IPS-18a (cell line): ENCODE results near the gene SH3RF1.

Experiments used
- H3K27ac ChIP-seq: one replicate; pipeline ENCODE4 v1.5.1; 2013; ENCODE audit warnings: low read length
- H3K27me3 ChIP-seq: one replicate; pipeline ENCODE4 v1.6.1; 2013; ENCODE audit warnings: mild to moderate bottlenecking, low read length; ENCODE audit not compliant: control insufficient read depth, insufficient read depth
- H3K36me3 ChIP-seq: one replicate; pipeline ENCODE4 v1.6.1; 2013; ENCODE audit warnings: low read depth, low read length; ENCODE audit not compliant: control insufficient read depth
- H3K4me1 ChIP-seq: one replicate; pipeline ENCODE4 v1.6.1; 2013; ENCODE audit warnings: low read depth, low read length; ENCODE audit not compliant: control insufficient read depth
- H3K4me3 ChIP-seq: one replicate; pipeline ENCODE4 v1.5.1; 2013; ENCODE audit warnings: low read length
- H3K9ac ChIP-seq: one replicate; pipeline ENCODE4 v1.6.1; 2013; ENCODE audit warnings: mild to moderate bottlenecking, low read length, moderate library complexity
- H3K9me3 ChIP-seq: one replicate; pipeline ENCODE4 v1.6.1; 2013; ENCODE audit warnings: low read depth, low read length; ENCODE audit not compliant: control insufficient read depth

SH3RF1 gene

DNA sequence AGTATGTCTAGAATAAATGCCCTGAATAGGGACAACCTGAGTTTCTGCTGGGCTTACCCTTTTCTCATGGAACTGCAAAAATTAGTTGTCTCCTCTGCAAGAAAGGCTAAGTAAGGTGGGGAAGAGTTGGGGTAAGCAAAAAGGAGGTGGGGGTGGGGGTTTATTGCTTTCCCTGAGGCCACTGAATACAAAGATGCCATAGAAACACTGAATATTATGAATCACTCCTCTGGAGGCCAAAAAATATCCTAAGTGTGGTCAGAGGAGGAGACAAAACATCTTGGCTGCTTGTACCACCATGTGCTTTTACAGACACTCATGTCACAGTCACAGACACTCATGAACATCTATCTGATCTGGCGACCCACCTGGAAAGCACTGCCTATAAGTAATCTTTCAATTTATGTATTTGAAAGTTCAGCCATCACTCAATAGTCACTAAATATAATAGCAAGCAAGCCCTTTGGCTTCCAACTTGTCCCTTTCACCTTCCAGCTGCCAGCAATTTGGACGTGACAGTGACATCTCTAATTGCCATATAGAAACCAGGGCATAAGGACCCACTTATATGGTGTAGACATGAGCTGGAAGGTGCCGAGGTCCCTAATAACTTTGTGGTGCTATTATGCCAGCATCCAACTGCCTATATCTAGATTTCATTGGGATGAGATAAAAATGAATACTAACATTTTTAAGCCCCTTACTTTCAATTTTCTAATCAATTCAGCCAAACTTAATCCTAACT is 138.0 kb downstream of the SH3RF1 start:
- no peak overlapping the region for H3K4me3 ChIP-seq
- H3K27me3 ChIP-seq = no peaks in the 10 kb centered on the region
- H3K4me1 ChIP-seq = no peaks in the 10 kb centered on the region
- H3K9me3 ChIP-seq = no peaks in the 10 kb centered on the region
- peaks cover 19% of the 10 kb centered on the region for H3K36me3 ChIP-seq
- H3K27ac ChIP-seq = no peak overlapping the region
- no peak overlapping the region for H3K9ac ChIP-seq

GRCh38 chr4:169131556-169132208 is 139.1 kb downstream of the SH3RF1 start:
- peaks cover 19% of the 10 kb centered on the region for H3K36me3 ChIP-seq
- H3K4me1 ChIP-seq = no peaks in the 10 kb centered on the region
- no peak overlapping the region for H3K4me3 ChIP-seq
- no peak overlapping the region for H3K27ac ChIP-seq
- H3K27me3 ChIP-seq = no peaks in the 10 kb centered on the region
- no peak overlapping the region for H3K9ac ChIP-seq
- H3K9me3 ChIP-seq = no peaks in the 10 kb centered on the region

DNA sequence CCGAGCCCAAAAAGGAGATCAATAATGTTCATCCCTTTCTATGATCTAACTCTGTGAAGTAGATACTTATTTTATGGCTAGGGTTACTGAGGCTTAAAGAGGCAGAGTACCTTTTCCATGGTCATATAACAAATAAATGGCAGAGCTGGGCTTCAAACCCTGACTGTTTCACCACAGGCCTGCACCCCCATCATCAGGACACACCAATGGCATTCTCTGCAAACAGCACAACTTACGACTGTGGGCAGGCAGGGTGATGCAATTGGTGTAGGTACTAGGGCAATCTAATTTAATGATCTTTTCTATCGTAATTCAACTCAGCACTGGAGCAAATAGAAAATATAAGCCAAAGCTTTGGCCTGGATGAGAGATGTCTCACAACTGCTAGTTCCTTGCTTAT is 141.9 kb downstream of the SH3RF1 start:
- Histone ChIP-seq H3K27ac (no peak overlapping the region), H3K9me3 (no peaks in the 10 kb centered on the region), H3K4me3 (no peak overlapping the region), H3K4me1 (no peaks in the 10 kb centered on the region), H3K9ac (no peak overlapping the region), H3K36me3 (peaks cover 10% of the 10 kb centered on the region), H3K27me3 (no peaks in the 10 kb centered on the region)

DNA sequence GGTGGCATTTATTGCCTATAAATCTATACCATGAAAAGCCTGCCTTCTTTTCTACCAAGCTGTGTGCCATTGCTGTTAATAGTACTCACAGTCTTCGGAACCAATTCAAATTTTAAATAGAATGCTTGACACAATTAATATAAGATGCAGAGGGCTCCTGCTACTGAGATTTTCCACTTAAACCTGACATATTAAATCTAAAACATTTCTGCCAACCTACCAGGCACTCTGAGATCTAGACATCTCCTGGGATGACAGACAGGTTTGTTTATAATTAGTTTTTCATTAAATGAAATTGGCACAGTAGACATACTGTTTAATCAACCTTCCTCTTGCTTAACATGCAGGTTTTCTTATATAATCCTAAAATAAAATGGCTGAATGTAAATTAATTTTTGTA is 143.4 kb downstream of the SH3RF1 start:
- H3K4me3 ChIP-seq = no peak overlapping the region
- H3K27ac ChIP-seq = no peak overlapping the region
- H3K4me1 ChIP-seq = no peaks in the 10 kb centered on the region
- peaks cover 10% of the 10 kb centered on the region for H3K36me3 ChIP-seq
- no peaks in the 10 kb centered on the region for H3K9me3 ChIP-seq
- H3K27me3 ChIP-seq = no peaks in the 10 kb centered on the region
- H3K9ac ChIP-seq = no peak overlapping the region

DNA sequence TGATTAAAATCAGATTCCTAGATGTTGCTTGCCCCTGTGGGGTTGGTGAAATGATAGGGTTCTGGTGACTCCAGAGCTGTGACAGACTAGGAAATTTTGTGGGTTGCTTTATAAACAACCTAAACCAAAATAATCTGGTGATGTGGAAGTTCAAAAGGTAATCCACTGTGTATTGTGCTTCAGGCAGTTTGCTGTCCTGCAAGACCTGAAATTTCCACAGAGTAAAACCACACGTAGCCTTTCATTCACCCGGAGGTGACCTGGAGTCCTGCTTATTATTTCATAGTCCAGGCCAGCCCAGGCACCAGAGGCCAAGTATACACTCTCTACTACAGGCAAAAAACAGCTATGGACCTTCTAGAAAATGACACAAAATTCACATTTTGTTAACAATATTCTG is 146.1 kb downstream of the SH3RF1 start:
- Histone ChIP-seq H3K27ac (no peak overlapping the region), H3K9ac (no peak overlapping the region), H3K36me3 (peaks cover 8% of the 10 kb centered on the region), H3K27me3 (no peaks in the 10 kb centered on the region), H3K4me1 (peaks cover 4% of the 10 kb centered on the region), H3K9me3 (no peaks in the 10 kb centered on the region), H3K4me3 (no peak overlapping the region)

DNA sequence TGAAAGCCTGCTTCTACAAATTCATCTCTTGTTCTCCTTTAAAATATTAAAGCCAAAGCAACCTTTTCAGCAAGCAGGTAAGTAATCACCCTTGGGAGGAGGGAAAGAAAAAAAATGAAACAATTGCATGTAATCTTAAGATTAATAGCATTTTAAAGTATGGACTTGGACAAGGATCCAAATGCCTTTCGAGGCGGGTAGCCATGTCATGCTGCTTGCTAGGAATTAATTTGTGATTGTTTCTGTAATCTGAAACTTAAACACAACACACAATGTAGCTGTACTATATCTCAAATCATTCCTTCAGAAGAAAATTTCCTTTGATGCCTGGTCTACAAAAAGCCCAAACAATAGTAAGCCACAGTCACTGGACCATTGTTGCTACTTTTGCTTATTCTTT is 148.3 kb downstream of the SH3RF1 start:
- Histone ChIP-seq H3K27me3 (no peaks in the 10 kb centered on the region), H3K4me3 (no peak overlapping the region), H3K36me3 (peaks cover 6% of the 10 kb centered on the region), H3K9ac (no peak overlapping the region), H3K9me3 (no peaks in the 10 kb centered on the region), H3K27ac (no peak overlapping the region), H3K4me1 (peaks cover 4% of the 10 kb centered on the region)

DNA sequence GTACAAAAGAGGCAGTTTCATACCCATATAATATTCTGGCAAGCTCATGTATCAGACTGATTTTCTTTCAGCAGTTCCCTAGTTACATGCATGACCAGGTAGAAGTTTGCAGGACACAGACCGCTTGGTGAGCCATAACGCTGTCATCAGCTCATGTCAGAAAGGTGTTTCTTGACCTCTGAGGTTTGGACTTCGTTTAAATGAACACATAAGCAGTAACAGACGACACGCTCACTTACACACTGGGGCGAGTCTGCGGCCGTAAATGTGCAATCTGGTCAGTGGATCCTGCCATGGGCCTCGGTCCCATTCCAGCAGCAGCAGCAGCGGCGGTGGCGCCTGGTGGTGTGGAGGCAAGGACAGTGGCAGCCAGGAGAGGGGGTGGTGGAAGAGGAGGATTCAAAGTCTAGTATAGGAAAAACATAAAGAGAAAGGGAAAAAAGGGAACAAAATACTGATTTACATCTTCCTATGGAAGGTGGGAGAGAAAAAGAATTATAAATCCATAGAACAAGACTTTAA is 148.8 kb downstream of the SH3RF1 start:
- no peaks in the 10 kb centered on the region for H3K27me3 ChIP-seq
- peaks cover 4% of the 10 kb centered on the region for H3K4me1 ChIP-seq
- H3K9ac ChIP-seq = no peak overlapping the region
- no peaks in the 10 kb centered on the region for H3K9me3 ChIP-seq
- H3K4me3 ChIP-seq = no peak overlapping the region
- peaks cover 11% of the 10 kb centered on the region for H3K36me3 ChIP-seq
- no peak overlapping the region for H3K27ac ChIP-seq

GRCh38 chr4:169120624-169121023 is 150.1 kb downstream of the SH3RF1 start:
- Histone ChIP-seq H3K9ac (no peak overlapping the region), H3K4me3 (no peak overlapping the region), H3K36me3 (peaks cover 8% of the 10 kb centered on the region), H3K27ac (no peak overlapping the region), H3K9me3 (no peaks in the 10 kb centered on the region), H3K27me3 (no peaks in the 10 kb centered on the region), H3K4me1 (peaks cover 4% of the 10 kb centered on the region)

DNA sequence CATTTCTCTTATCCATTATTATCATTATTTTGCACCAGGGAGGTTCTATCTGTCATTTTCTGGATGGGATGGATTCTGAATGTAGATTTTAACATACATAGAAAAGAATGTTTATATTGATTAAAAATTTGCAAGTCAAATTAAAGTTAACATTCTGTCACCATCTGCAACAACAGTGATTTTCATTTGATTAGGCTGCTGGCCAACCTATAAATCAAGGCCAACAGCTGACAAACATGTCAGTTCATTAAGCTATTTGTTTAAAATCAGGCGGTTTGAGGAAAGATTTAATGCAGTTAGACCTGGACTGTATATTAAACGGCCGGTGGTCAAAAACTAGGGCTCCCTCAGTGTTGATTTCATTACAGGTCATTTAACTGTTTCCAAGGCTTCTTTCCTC is 151.2 kb downstream of the SH3RF1 start:
- H3K4me1 ChIP-seq = peaks cover 4% of the 10 kb centered on the region
- H3K27ac ChIP-seq = no peak overlapping the region
- no peak overlapping the region for H3K9ac ChIP-seq
- no peaks in the 10 kb centered on the region for H3K9me3 ChIP-seq
- peaks cover 8% of the 10 kb centered on the region for H3K36me3 ChIP-seq
- no peaks in the 10 kb centered on the region for H3K27me3 ChIP-seq
- H3K4me3 ChIP-seq = no peak overlapping the region

DNA sequence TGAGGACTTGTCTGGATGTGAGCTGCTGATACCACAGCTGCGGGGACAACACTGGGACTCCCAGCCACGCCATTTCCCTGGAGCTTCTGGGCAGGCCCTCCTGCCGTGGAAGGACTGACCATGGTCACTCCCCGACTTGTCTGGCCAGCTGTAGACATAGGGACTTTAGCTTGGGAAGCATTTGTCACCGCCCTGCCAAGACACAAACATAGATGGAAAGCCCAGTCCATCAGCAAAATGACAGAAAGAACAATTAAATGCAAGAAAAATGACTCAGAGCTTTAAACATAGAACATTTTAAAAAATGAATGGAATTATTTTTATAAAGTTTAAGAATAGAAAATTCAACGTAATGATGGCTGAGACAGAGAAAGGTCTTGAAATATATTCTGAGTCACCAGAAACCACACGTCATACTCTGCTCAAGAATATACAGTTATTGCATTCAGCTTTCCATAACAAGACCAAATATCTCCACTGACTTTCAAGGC is 153.1 kb downstream of the SH3RF1 start:
- no peak overlapping the region for H3K27ac ChIP-seq
- no peak overlapping the region for H3K9ac ChIP-seq
- H3K36me3 ChIP-seq = peaks cover 8% of the 10 kb centered on the region

DNA sequence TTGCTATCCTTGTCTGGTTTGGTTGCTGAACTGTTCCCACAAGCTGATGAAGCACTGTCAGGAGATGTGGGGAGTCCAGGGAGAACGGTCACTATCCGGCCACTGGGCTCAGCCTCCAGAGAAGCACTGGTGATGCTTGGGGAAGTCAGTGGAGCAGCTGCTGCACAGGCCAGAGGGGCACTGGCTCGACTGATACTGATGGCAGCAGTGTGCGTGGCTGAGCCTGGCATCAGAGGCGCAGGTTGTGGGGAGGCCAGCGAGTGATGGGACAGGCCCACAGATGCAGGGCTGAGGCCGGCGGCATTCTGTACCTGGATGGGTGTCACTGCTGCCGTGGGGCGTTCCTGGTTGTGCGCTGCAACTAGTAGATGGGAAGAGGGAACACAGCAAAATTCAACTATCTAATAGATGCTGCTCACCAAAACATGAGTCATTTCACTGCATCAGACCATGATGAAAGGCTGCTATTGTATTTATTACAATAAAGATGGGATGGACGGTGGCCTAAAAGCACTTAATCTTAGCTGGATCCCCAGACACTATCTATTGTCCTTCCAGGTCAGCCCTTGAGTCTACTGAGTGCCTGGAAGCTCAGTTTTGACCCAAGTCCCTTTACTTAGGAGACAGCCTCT is 154.4 kb downstream of the SH3RF1 start:
- Histone ChIP-seq H3K4me1 (peaks cover 17% of the 10 kb centered on the region), H3K9ac (no peak overlapping the region), H3K9me3 (no peaks in the 10 kb centered on the region), H3K27ac (no peak overlapping the region), H3K27me3 (no peaks in the 10 kb centered on the region), H3K36me3 (peaks cover 8% of the 10 kb centered on the region), H3K4me3 (no peak overlapping the region)

More for the DNA sequence above, 153.1 kb downstream of the SH3RF1 start:
- Histone ChIP-seq H3K4me1 (peaks cover 7% of the 10 kb centered on the region), H3K4me3 (no peak overlapping the region), H3K9me3 (no peaks in the 10 kb centered on the region), H3K27me3 (no peaks in the 10 kb centered on the region)
